Bone marrow (tissue), 2 donors: ENCODE measurements around the gene GNPAT.

Experiments used
- DNase-seq, 2 donors: peaks; one replicate each; lab custom pipeline; 2025; lab: John Stamatoyannopoulos, UW

Gene GNPAT

GRCh38 chr1:231317306-231318014 lies 76.4 kb downstream of the GNPAT start:
- no peak for DNase-seq

DNA sequence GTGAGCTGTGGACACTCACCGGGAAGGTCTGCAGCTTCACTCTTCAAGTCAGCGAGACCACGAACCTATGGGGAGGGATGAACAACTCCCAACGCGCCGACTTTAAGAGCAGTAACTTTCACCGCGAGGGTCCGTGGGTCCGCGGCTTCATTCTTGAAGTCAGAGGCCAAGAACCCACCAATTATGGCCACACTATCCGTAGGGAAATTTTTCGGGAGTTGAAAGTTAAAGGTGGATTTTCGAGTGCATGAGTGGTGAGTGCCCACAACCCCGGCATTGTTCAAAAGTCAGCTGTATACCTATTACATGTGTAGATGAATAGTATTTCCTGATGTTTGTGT lies 77.0 kb downstream of the GNPAT start:
- DNase-seq, result no peak

- no peak for DNase-seq
Observed at GRCh38 chr1:231318568-231318967, 77.6 kb downstream of the GNPAT start.

- no peak for DNase-seq
Observed at GRCh38 chr1:231319080-231319479, 78.1 kb downstream of the GNPAT start.

DNA sequence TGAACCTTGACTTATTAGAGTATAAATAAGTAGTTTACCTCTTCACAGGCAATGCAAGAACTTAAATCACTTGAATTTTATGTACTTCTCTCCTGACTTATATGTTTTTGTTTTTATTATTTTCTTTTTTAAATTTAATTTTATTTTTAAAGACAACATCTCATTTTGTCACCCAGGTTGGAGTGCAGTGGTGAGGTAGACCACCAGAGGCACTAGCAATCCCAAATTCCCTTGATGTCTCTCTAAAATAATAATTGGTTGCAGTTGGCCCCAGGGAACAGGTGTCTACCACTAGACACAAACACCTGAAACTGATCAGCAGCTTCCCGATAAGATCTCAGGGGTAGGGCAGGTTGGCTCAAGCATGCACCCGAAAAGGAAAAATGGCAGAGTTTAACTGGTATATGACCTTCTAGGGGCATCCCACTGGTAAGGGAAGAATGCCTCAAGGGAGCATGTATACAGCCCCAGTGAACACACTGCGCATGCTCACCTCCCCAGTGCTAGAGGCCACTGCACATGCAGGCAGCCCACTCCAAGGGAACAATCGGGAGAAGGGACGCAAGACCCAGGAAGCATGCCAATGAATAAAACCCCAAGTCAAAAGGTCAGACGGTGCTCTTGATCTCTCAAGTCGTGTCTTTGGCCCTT lies 82.0 kb downstream of the GNPAT start:
- no peak for DNase-seq

DNA sequence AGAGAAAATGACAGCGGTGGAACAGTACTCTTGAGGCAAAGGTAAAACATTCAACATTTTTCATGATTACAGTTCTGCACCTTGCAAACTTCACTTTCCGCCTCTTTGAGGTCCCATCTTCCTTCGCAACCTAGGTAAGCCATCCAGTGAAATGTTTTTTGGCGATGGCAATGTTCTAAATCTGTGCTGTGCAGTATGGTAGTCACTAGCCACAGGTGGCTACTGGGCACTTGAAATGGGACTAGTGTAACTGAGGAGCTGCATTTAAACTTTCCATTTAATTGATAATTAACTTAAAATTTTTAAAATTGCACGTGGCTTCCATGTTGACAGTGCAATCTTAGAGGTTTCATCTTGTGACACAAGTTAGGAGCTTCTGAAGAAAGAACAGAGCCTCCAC lies 83.6 kb downstream of the GNPAT start:
- no peak for DNase-seq

GRCh38 chr1:231326248-231326647 lies 85.2 kb downstream of the GNPAT start:
- no peak for DNase-seq
